NCI-H1436 treated with DMSO at 0.1 percent for 48 hours (cell line): ENCODE data around the gene FAM53A.
A peak's percentile ranks its signal among the peaks of the same experiment; 100 is the strongest.
"Not testable (repeated sequence)": the region's sequence is repeated elsewhere in the genome, so short reads cannot be mapped to it uniquely, and the experiment has no call there.

ENCODE experiments used
- DNase-seq: peaks from one replicate; lab custom pipeline; 2025; lab: John Stamatoyannopoulos, UW

FAM53A gene

GRCh38 chr4:1607436-1608195, 76.5 kb downstream of the FAM53A start:
- not testable (repeated sequence) for DNase-seq

GRCh38 chr4:1604706-1605205, 79.4 kb downstream of the FAM53A start:
- DNase-seq: peak; percentile 12

GRCh38 chr4:1604181-1604705, 79.9 kb downstream of the FAM53A start:
- DNase-seq: no peak

GRCh38 chr4:1603413-1604135, 80.5 kb downstream of the FAM53A start:
- DNase-seq: no peak

GRCh38 chr4:1602655-1603412, 81.3 kb downstream of the FAM53A start:
- DNase-seq: no peak

GRCh38 chr4:1601852-1602654, 82.1 kb downstream of the FAM53A start:
- no peak for DNase-seq

GRCh38 chr4:1601533-1601835, 82.6 kb downstream of the FAM53A start:
- no peak for DNase-seq

GRCh38 chr4:1600811-1601532, 83.1 kb downstream of the FAM53A start:
- DNase-seq: no peak

- DNase-seq: no peak
These were observed 83.8 kb downstream of the FAM53A start for GRCh38 chr4:1600211-1600780.

GRCh38 chr4:1599491-1600210, 84.5 kb downstream of the FAM53A start:
- no peak for DNase-seq

GRCh38 chr4:1599026-1599481, 85.1 kb downstream of the FAM53A start:
- no peak for DNase-seq

GRCh38 chr4:1598206-1599025, 85.7 kb downstream of the FAM53A start:
- no peak for DNase-seq

GRCh38 chr4:1597021-1597931, 86.8 kb downstream of the FAM53A start:
- no peak for DNase-seq

- no peak for DNase-seq
These were observed 87.7 kb downstream of the FAM53A start for GRCh38 chr4:1596393-1596792.

- DNase-seq: no peak
These were observed 88.3 kb downstream of the FAM53A start for GRCh38 chr4:1595789-1596325.

- DNase-seq: no peak
These were observed 89.0 kb downstream of the FAM53A start for GRCh38 chr4:1594871-1595788.
